ENCODE measurements around the gene STAC.

The STAC gene

DNA sequence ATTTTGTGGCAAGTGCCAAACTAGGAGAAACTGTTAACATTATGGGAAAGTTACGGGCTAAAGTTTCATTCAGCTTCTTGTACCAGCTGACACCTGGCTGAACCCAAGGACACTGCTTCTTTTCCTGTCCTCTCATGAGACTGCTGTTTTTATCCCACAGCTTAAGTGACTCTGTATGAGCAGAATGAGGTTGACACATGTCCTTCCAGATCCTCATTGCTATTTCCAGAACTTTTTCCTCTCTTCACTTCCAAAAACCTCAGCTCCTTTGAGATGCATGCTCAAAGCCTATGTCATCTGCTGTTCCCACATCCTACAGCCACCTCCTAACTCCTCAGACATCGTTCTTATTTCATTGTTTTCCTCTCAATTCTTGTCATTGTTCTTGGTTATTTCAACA is 200.4 kb downstream of the STAC start:
- TF ChIP-seq POLR2AphosphoS5 (IDR thresholded peaks at IDR 0.05; ENCODE audit: borderline replicate concordance, low read depth, low read length), result no peak
- no peak for TF ChIP-seq EZH2 (IDR thresholded peaks at IDR 0.05)
- no peak for TF ChIP-seq FOXP2 (optimal IDR thresholded peaks at IDR 0.05; ENCODE audit: control extremely low read depth, extremely low read length, insufficient read depth)
- no peaks in the 10 kb centered on the region for H3K9me3 ChIP-seq (ENCODE audit: low read depth, low read length)
- DNase-seq (ENCODE audit: low read depth, low spot score), result no peak
- H3K9ac ChIP-seq (ENCODE audit: insufficient read length), result no peak overlapping the region
- no peak overlapping the region for H3K4me3 ChIP-seq
- H3K36me3 ChIP-seq (ENCODE audit: insufficient read depth, low read length), result no peaks in the 10 kb centered on the region
- no peak overlapping the region for H3K27ac ChIP-seq

DNA sequence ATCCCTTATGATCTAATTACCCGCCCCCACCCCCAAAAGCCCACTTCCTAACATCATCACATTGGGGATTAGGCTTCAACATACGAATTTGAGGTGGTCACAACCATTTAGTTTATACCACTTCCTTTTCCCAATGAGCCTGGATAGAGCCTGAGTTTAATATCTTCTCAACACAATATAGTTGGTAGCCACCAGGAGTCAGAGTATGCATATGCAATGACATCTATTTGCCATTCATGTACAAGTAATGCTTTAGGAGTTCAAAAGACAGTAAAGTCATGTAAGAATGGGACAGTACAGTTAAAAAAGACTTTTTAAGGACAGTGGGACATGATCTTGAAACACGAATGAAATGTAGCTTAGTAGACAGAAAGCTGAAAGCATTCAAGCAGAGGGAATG is 211.7 kb downstream of the STAC start:
- Histone ChIP-seq H3K9me3 (ENCODE audit: low read depth, low read length) (no peaks in the 10 kb centered on the region), H3K36me3 (ENCODE audit: insufficient read depth, low read length) (no peaks in the 10 kb centered on the region), H3K4me3 (no peak overlapping the region), H3K9ac (ENCODE audit: insufficient read length) (no peak overlapping the region), H3K27ac (no peak overlapping the region)
- DNase-seq (ENCODE audit: low read depth, low spot score), result no peak
- no peak for TF ChIP-seq FOXP2 (optimal IDR thresholded peaks at IDR 0.05; ENCODE audit: control extremely low read depth, extremely low read length, insufficient read depth)
- TF ChIP-seq POLR2AphosphoS5 (IDR thresholded peaks at IDR 0.05; ENCODE audit: borderline replicate concordance, low read depth, low read length), result no peak
- no peak for TF ChIP-seq EZH2 (IDR thresholded peaks at IDR 0.05)

DNA sequence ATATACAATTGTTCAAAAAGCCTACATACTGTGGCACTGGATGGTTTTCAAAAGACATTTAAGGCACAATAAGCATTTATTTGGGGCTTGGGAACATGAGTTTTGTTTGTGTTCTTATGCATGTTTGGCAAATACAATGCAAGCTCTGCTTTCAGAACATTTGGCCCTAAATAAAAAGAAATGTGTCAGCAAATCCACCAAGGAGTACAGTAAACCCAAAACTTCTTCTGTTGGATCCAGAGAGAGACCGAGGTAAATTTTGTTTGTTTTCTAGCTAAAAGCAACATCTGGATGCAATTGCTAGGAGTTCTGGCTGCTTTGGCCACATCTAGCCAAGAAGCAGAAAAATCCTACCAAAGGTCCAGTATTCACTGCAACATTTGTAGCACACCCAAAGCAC is 215.2 kb downstream of the STAC start:
- no peak for DNase-seq (ENCODE audit: low read depth, low spot score)
- no peak overlapping the region for H3K27ac ChIP-seq
- no peak overlapping the region for H3K9ac ChIP-seq (ENCODE audit: insufficient read length)
- TF ChIP-seq EZH2 (IDR thresholded peaks at IDR 0.05), result no peak
- TF ChIP-seq POLR2AphosphoS5 (IDR thresholded peaks at IDR 0.05; ENCODE audit: borderline replicate concordance, low read depth, low read length), result no peak
- TF ChIP-seq FOXP2 (optimal IDR thresholded peaks at IDR 0.05; ENCODE audit: control extremely low read depth, extremely low read length, insufficient read depth), result no peak
- H3K36me3 ChIP-seq (ENCODE audit: insufficient read depth, low read length), result no peaks in the 10 kb centered on the region
- no peak overlapping the region for H3K4me3 ChIP-seq
- H3K9me3 ChIP-seq (ENCODE audit: low read depth, low read length), result no peaks in the 10 kb centered on the region

DNA sequence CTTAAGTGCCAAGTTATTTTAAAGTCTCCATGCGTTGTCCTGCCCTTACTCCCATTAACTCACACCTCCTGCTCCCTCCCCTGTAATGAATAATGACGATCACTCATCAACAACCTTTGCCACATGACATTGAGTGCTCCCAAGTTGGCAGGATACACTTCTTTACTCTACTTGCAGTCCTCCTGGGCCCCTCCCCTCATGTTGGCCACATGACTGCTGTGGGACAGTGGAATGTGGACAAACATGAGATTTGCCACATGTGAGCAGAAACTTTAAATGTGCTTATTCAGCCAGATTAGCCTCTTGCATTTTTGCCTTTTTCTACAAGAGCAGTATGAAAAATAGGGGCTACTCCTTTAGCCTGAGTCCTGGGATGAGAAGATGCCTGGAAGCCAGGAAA is 216.1 kb downstream of the STAC start:
- Histone ChIP-seq H3K9ac (ENCODE audit: insufficient read length) (no peak overlapping the region), H3K4me3 (no peak overlapping the region), H3K27ac (no peak overlapping the region), H3K9me3 (ENCODE audit: low read depth, low read length) (no peaks in the 10 kb centered on the region), H3K36me3 (ENCODE audit: insufficient read depth, low read length) (no peaks in the 10 kb centered on the region)
- DNase-seq (ENCODE audit: low read depth, low spot score), result no peak
- TF ChIP-seq FOXP2 (optimal IDR thresholded peaks at IDR 0.05; ENCODE audit: control extremely low read depth, extremely low read length, insufficient read depth), result no peak
- TF ChIP-seq EZH2 (IDR thresholded peaks at IDR 0.05), result no peak
- no peak for TF ChIP-seq POLR2AphosphoS5 (IDR thresholded peaks at IDR 0.05; ENCODE audit: borderline replicate concordance, low read depth, low read length)

DNA sequence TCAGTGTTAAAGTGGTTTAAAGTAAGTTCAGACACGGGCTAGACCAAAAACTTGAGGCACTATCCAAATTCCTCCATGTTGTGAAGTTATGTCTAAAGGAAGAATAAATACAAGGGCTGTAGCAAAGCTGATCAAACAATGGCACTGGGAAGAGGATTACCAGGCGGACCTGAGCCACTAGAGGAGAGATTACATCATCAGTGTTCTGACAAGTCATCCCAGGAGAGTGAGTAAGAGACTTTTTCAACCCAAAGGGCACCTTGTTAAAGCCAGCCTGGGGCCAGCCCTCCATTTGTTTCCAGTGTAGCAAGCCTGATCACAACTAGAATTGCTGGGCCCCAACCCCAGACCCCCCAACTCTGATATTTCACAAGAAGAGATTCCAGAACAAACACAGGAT is 217.1 kb downstream of the STAC start:
- Histone ChIP-seq H3K27ac (no peak overlapping the region), H3K9ac (ENCODE audit: insufficient read length) (no peak overlapping the region), H3K36me3 (ENCODE audit: insufficient read depth, low read length) (no peaks in the 10 kb centered on the region), H3K9me3 (ENCODE audit: low read depth, low read length) (no peaks in the 10 kb centered on the region), H3K4me3 (no peak overlapping the region)
- DNase-seq (ENCODE audit: low read depth, low spot score), result no peak
- TF ChIP-seq POLR2AphosphoS5 (IDR thresholded peaks at IDR 0.05; ENCODE audit: borderline replicate concordance, low read depth, low read length) (no peak), EZH2 (IDR thresholded peaks at IDR 0.05) (no peak), FOXP2 (optimal IDR thresholded peaks at IDR 0.05; ENCODE audit: control extremely low read depth, extremely low read length, insufficient read depth) (no peak)

All from SK-N-MC (cell line).